ENCODE results near the gene GPRIN3. TPM values are rescaled to one million over a fixed set of nuclear protein-coding genes. Genes with fewer than 3 reads are reported as not detected.
"Not testable (repeated sequence)": the region's sequence is repeated elsewhere in the genome, so short reads cannot be mapped to it uniquely, and the experiment has no call there.

The GPRIN3 gene
- total RNA-seq, 2 experiments from 2014 or later, result 102 to 106 TPM

GRCh38 chr4:89331686-89332544 lies 24.3 kb upstream of the GPRIN3 start:
- ChIA-PET CTCF (no interaction called here), POLR2A (no interaction called here)
- no peak for DNase-seq
- no peak overlapping the region for H3K4me3 Mint-ChIP-seq
- H3K36me3 Mint-ChIP-seq (ENCODE audit: low read depth), result peaks cover 7% of the 10 kb centered on the region
- no peaks in the 10 kb centered on the region for H3K27me3 Mint-ChIP-seq
- no peak overlapping the region for H3K27ac Mint-ChIP-seq
- H3K9me3 Mint-ChIP-seq, result peaks cover 6% of the 10 kb centered on the region
- peaks cover 10% of the 10 kb centered on the region for H3K4me1 Mint-ChIP-seq

DNA sequence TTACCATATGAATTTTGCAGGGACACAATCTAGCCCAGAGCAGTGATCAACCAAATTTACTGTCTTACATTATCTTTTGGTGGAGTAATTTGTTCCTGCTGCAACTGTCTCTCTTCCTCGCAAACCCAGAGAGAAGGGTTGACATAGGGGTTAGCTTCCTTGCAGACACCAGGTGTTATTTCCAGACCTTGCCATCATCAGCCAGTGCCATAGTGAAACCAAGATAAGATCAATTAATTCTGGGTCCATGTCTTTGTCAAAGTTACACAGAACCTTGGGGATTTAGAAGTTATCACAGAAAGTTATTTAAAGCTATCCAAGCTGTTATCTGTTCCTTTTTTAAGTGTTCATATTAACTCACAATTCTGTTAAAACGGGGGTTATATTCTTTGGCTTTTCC lies 23.6 kb upstream of the GPRIN3 start:
- Mint-ChIP-seq H3K9me3 (peaks cover 6% of the 10 kb centered on the region), H3K4me1 (peaks cover 10% of the 10 kb centered on the region)
- CTCF ChIA-PET, result no interaction called here

GRCh38 chr4:89329280-89329679 lies 21.7 kb upstream of the GPRIN3 start:
- H3K4me3 Mint-ChIP-seq, result no peak overlapping the region
- no peak for DNase-seq
- no peaks in the 10 kb centered on the region for H3K27me3 Mint-ChIP-seq
- H3K4me1 Mint-ChIP-seq, result peaks cover 17% of the 10 kb centered on the region
- POLR2A ChIA-PET, result no interaction called here
- CTCF ChIA-PET, result no interaction called here
- no peak overlapping the region for H3K27ac Mint-ChIP-seq
- peaks cover 6% of the 10 kb centered on the region for H3K9me3 Mint-ChIP-seq
- peaks cover 7% of the 10 kb centered on the region for H3K36me3 Mint-ChIP-seq (ENCODE audit: low read depth)

More for the DNA sequence above, 23.6 kb upstream of the GPRIN3 start:
- no peak for DNase-seq
- no peaks in the 10 kb centered on the region for H3K27me3 Mint-ChIP-seq
- H3K4me3 Mint-ChIP-seq, result no peak overlapping the region
- H3K27ac Mint-ChIP-seq, result no peak overlapping the region
- H3K36me3 Mint-ChIP-seq (ENCODE audit: low read depth), result peaks cover 7% of the 10 kb centered on the region
- POLR2A ChIA-PET, result no interaction called here

GRCh38 chr4:89324671-89325070 lies 17.1 kb upstream of the GPRIN3 start:
- Mint-ChIP-seq H3K4me3 (no peak overlapping the region), H3K4me1 (peaks cover 20% of the 10 kb centered on the region), H3K27ac (peak overlapping the region; percentile 0), H3K27me3 (no peaks in the 10 kb centered on the region), H3K9me3 (peaks cover 6% of the 10 kb centered on the region), H3K36me3 (ENCODE audit: low read depth) (peaks cover 4% of the 10 kb centered on the region)
- no peak for DNase-seq
- CTCF ChIA-PET, result interaction anchor here (1.4 kb wide), 1 partner anchor 10 kb away, joined by 3 read pairs; no protein-coding TSS in a partner anchor
- POLR2A ChIA-PET, result interaction anchor here (0.6 to 1.4 kb wide), 4 partner anchors 8 to 51 kb away, joined by 3 to 4 read pairs (median 4); no protein-coding TSS in a partner anchor

DNA sequence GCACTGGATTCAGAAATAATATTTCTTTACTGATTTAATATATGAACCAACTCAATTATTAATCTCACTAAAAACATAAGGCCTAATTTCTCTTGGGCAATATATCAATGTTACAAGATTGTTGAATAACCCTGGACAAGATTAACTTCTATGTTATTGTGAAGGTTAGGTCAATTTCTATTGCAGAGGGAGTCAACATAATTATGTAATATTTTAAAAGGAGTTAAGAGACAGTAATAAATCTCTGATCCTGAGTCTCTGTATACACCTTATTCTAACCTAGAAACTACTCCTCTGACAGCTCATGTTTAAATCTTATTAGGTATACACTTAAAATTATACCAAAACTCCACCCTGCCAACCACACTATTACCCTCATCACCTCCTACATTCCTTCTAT lies 15.1 kb upstream of the GPRIN3 start:
- H3K27me3 Mint-ChIP-seq, result no peaks in the 10 kb centered on the region
- no peak overlapping the region for H3K27ac Mint-ChIP-seq
- POLR2A ChIA-PET, result interaction anchor here (1.3 kb wide), 1 partner anchor 17 kb away, joined by 4 read pairs; no protein-coding TSS in a partner anchor
- CTCF ChIA-PET, result no interaction called here
- H3K4me3 Mint-ChIP-seq, result no peak overlapping the region
- peaks cover 34% of the 10 kb centered on the region for H3K4me1 Mint-ChIP-seq
- peaks cover 4% of the 10 kb centered on the region for H3K36me3 Mint-ChIP-seq (ENCODE audit: low read depth)
- H3K9me3 Mint-ChIP-seq, result peaks cover 3% of the 10 kb centered on the region
- DNase-seq, result no peak

DNA sequence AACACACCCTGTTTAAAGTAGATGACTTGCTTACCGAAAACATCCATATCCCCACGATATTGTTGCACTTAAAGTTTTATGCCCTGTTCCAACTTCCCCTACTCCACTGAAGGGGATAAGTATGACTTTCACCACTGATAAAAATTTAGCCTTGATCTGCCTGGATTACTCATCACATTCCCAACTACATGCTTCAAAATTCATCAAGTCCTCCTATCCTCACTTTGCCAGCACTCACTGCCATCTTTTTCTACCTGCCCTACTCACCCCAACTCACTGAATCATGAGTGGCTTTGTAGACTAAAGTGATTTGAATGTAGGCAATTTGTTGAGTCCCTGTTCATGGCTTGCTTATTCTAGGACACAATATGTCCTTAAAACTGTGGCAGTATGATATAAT lies 12.2 kb upstream of the GPRIN3 start:
- Mint-ChIP-seq H3K27ac (no peak overlapping the region), H3K9me3 (no peaks in the 10 kb centered on the region), H3K36me3 (ENCODE audit: low read depth) (no peaks in the 10 kb centered on the region), H3K4me1 (peaks cover 44% of the 10 kb centered on the region), H3K4me3 (no peak overlapping the region), H3K27me3 (no peaks in the 10 kb centered on the region)
- ChIA-PET CTCF (no interaction called here), POLR2A (no interaction called here)
- DNase-seq, result no peak

- no peaks in the 10 kb centered on the region for H3K27me3 Mint-ChIP-seq
- no peaks in the 10 kb centered on the region for H3K9me3 Mint-ChIP-seq
- peak; percentile 39 for DNase-seq
- H3K36me3 Mint-ChIP-seq (ENCODE audit: low read depth), result peaks cover 7% of the 10 kb centered on the region
- peak overlapping the region; percentile 50 for H3K4me3 Mint-ChIP-seq
- H3K27ac Mint-ChIP-seq, result peak overlapping the region; percentile 91
- H3K4me1 Mint-ChIP-seq, result peaks cover 41% of the 10 kb centered on the region
- ChIA-PET POLR2A (interaction anchor here (0.8 to 3.7 kb wide), 11 partner anchors 8 to 40 kb away, joined by 3 to 71 read pairs (median 8); partner anchors contain the start of gene GPRIN3), CTCF (interaction anchor here (0.6 to 1.5 kb wide), 5 partner anchors 9 to 63 kb away, joined by 3 to 6 read pairs (median 3); no protein-coding TSS in a partner anchor)
Measured at GRCh38 chr4:89316931-89317366, 9.3 kb upstream of the GPRIN3 start.

DNA sequence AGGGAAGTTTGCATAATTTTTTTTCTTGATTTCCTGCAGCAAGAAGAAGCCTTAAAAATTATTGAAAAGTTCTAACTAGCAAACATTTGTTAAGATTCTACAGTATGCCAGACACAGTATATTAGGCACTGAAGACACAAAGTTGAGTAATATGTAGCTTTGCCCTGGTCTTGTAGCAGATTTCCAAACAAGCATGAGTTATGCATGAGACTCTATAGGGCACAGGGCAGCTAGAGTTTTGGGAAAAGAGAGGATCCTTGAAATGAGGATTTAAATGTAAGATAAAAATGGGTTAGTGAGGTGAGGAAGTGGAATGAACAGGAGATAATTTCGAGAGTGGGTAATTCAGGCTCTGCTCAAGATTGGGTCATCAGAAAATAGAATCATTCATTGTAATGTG lies 8.6 kb upstream of the GPRIN3 start:
- peaks cover 43% of the 10 kb centered on the region for H3K4me1 Mint-ChIP-seq
- H3K36me3 Mint-ChIP-seq (ENCODE audit: low read depth), result peaks cover 7% of the 10 kb centered on the region
- H3K27me3 Mint-ChIP-seq, result no peaks in the 10 kb centered on the region
- CTCF ChIA-PET, result interaction anchor here (1.1 kb wide), 1 partner anchor 10 kb away, joined by 5 read pairs; no protein-coding TSS in a partner anchor
- peak overlapping the region; percentile 50 for H3K4me3 Mint-ChIP-seq
- POLR2A ChIA-PET, result interaction anchor here (0.8 to 3.7 kb wide), 8 partner anchors 8 to 33 kb away, joined by 3 to 71 read pairs (median 25); partner anchors contain the start of gene GPRIN3
- H3K9me3 Mint-ChIP-seq, result no peaks in the 10 kb centered on the region
- H3K27ac Mint-ChIP-seq, result peak overlapping the region; percentile 91
- DNase-seq, result no peak

- H3K4me3 Mint-ChIP-seq, result no peak overlapping the region
- H3K4me1 Mint-ChIP-seq, result peaks cover 46% of the 10 kb centered on the region
- peaks cover 7% of the 10 kb centered on the region for H3K36me3 Mint-ChIP-seq (ENCODE audit: low read depth)
- DNase-seq, result no peak
- H3K27me3 Mint-ChIP-seq, result no peaks in the 10 kb centered on the region
- H3K27ac Mint-ChIP-seq, result no peak overlapping the region
- POLR2A ChIA-PET, result interaction anchor here (13.1 kb wide), 1 partner anchor 17 kb away, joined by 431 read pairs; no protein-coding TSS in a partner anchor
- H3K9me3 Mint-ChIP-seq, result no peaks in the 10 kb centered on the region
- CTCF ChIA-PET, result no interaction called here
Measured at GRCh38 chr4:89314291-89314690, 6.7 kb upstream of the GPRIN3 start.

- Mint-ChIP-seq H3K9me3 (no peaks in the 10 kb centered on the region), H3K27ac (no peak overlapping the region), H3K36me3 (ENCODE audit: low read depth) (peaks cover 10% of the 10 kb centered on the region), H3K4me3 (no peak overlapping the region), H3K27me3 (no peaks in the 10 kb centered on the region), H3K4me1 (peaks cover 35% of the 10 kb centered on the region)
- ChIA-PET POLR2A (interaction anchor here (13.1 kb wide), 1 partner anchor 14 kb away, joined by 431 read pairs; no protein-coding TSS in a partner anchor), CTCF (no interaction called here)
- no peak for DNase-seq
Measured at GRCh38 chr4:89312066-89312465, 4.5 kb upstream of the GPRIN3 start.

DNA sequence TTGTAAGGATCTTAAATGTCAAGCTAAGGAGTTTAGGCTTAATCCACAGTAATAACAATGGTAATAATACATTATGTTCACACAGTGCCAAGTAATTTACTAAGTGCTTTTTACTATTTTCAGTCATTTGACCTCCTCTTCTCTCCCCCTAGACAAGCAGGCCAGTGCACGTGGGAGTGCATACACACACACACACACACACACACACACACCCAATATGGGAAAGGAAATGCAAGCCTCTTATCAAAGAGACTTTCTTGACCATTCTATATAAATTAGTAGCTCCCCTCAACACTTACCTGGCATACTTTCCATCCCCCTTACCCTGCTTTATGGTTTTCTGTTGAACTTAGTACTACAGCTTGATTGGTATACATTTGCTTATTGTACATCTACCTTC lies 3.8 kb upstream of the GPRIN3 start:
- Mint-ChIP-seq H3K36me3 (ENCODE audit: low read depth) (peaks cover 16% of the 10 kb centered on the region), H3K4me1 (peaks cover 29% of the 10 kb centered on the region)
- CTCF ChIA-PET, result interaction anchor here (2.8 kb wide), 1 partner anchor 56 kb away, joined by 9 read pairs; no protein-coding TSS in a partner anchor

GRCh38 chr4:89309154-89309553 lies 1.6 kb upstream of the GPRIN3 start:
- Mint-ChIP-seq H3K36me3 (ENCODE audit: low read depth) (peaks cover 35% of the 10 kb centered on the region), H3K4me3 (peak overlapping the region; percentile 93), H3K4me1 (peaks cover 25% of the 10 kb centered on the region)
- not testable (repeated sequence) for H3K27me3 Mint-ChIP-seq, DNase-seq, H3K27ac Mint-ChIP-seq, H3K9me3 Mint-ChIP-seq
- CTCF ChIA-PET, result interaction anchor here (1.4 to 2.8 kb wide), 3 partner anchors 15 to 54 kb away, joined by 3 to 9 read pairs (median 7); no protein-coding TSS in a partner anchor
- POLR2A ChIA-PET, result interaction anchor here (1.4 to 13.1 kb wide), 4 partner anchors 8 to 25 kb away, joined by 3 to 431 read pairs (median 39); no protein-coding TSS in a partner anchor

More for the DNA sequence above, 3.8 kb upstream of the GPRIN3 start:
- Mint-ChIP-seq H3K27ac (no peak overlapping the region), H3K27me3 (no peaks in the 10 kb centered on the region), H3K9me3 (no peaks in the 10 kb centered on the region), H3K4me3 (no peak overlapping the region)
- POLR2A ChIA-PET, result interaction anchor here (1.2 to 13.1 kb wide), 2 partner anchors 14 to 29 kb away, joined by 3 to 431 read pairs; no protein-coding TSS in a partner anchor
- no peak for DNase-seq

DNA sequence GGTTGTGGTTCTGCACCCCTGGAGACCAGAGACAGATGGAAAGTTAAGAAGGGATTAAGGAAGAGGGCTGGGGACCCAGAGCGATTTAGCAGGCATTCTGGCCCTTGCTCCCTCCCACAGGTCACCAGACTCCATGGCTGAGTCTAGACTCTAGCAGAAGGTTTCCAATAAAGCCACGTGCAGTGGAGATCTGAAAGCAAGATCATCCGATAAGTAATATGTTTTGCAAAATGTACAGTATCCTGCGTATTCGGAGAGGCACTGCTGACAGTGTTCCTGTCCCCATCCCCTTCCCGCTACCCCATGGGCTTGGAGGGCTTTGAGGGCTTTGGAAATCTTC lies 531 bp upstream of the GPRIN3 start:
- H3K27ac Mint-ChIP-seq, result peak overlapping the region; percentile 49
- ChIA-PET POLR2A (interaction anchor here (0.8 to 13.1 kb wide), 10 partner anchors 9 to 162 kb away, joined by 3 to 431 read pairs (median 4); no protein-coding TSS in a partner anchor), CTCF (interaction anchor here (1.0 to 2.4 kb wide), 7 partner anchors 9 to 127 kb away, joined by 3 to 9 read pairs (median 4); no protein-coding TSS in a partner anchor)

More for the DNA sequence above, 531 bp upstream of the GPRIN3 start:
- no peaks in the 10 kb centered on the region for H3K27me3 Mint-ChIP-seq
- H3K4me1 Mint-ChIP-seq, result peaks cover 32% of the 10 kb centered on the region
- peaks cover 42% of the 10 kb centered on the region for H3K36me3 Mint-ChIP-seq (ENCODE audit: low read depth)
- no peak for DNase-seq
- H3K4me3 Mint-ChIP-seq, result peak overlapping the region; percentile 93
- H3K9me3 Mint-ChIP-seq, result no peaks in the 10 kb centered on the region

Measured in activated CD4-positive, alpha-beta memory T cell treated with anti-CD3 and anti-CD28 coated beads, Interleukin-2, amount 10 ng/mL, durations not matched to agents 7 days and 5 days (primary cell).